ENCODE data around the gene MYRIP. TPM values are rescaled to one million over a fixed set of nuclear protein-coding genes. Genes with fewer than 3 reads are reported as not detected.

MYRIP gene
- polyA plus RNA-seq, 1 of the 3 experiments (the other 2 are of a cell fraction) = 1.2 TPM

DNA sequence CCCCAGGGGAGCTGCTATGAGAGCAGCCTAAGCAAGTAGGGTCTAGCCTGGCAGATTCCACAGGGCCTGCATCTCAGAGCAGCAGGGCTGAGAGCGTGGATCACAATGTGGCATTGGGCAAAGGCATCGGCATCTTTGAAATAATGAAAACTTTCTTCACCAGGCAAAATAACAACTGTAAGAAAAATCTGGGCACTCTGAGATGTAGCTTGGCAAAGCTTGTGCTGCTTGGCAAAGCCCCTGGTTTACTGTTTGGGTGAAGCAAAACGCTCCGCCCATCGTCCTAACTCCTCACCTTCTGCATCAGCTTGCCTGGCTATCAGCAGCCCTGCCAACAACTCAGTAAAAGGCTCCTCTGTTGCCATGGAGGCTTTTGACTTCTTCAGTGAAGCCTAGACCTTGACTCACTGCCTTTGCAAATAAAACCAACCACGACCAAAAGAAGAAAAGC, 287.3 kb downstream of the MYRIP start:
- Histone ChIP-seq H3K9ac (no peak overlapping the region), H3K4me1 (ENCODE audit: control insufficient read depth in 1 of 2, insufficient read depth in 2 of 2, low read depth in 1 of 2, low read length in 1 of 2) (peaks cover 0 to 7% of the 10 kb centered on the region in 2 experiments; a peak in 2 of 4 replicates), H3K9me3 (peaks cover 8% of the 10 kb centered on the region; the same call in 1 of the 2 replicates), H3F3A (replicated peaks; ENCODE audit: insufficient read depth) (no peaks in the 10 kb centered on the region), H3K4me3 (ENCODE audit: low read depth in 2 of 2, low read length in 1 of 2) (no peak overlapping the region; a peak in 1 of 4 replicates), H3K27ac (ENCODE audit: low read depth in 2 of 2, low read length in 1 of 2) (peak overlapping the region in 1 of 2 experiments; percentile 34; a peak in 1 of 4 replicates), H2AFZ (ENCODE audit: low read depth) (no peak overlapping the region; the same call in 1 of the 2 replicates), H3K4me2 (peak overlapping the region; percentile 17; the same call in 1 of the 2 replicates), H3K36me3 (replicated peaks in 1 of 2; ENCODE audit: control insufficient read depth in 1 of 2, insufficient read depth in 2 of 2, low read length in 1 of 2) (no peaks in the 10 kb centered on the region), H4K20me1 (ENCODE audit: insufficient read depth) (no peaks in the 10 kb centered on the region), H3K27me3 (ENCODE audit: insufficient read depth) (no peaks in the 10 kb centered on the region), H3K9me2 (no peaks in the 10 kb centered on the region), H3K79me2 (ENCODE audit: insufficient read depth) (no peaks in the 10 kb centered on the region)
- WGBS (ENCODE audit: low lambda C conversion rate) = 75% methylated on average over 6 of the region's 6 CpGs
- POLR2A ChIA-PET = no interaction called here
- CTCF ChIA-PET = no interaction called here
- no peak for DNase-seq
- no peak for TF ChIP-seq ELF1 (IDR thresholded peaks at IDR 0.05)
- TF ChIP-seq EP300 (IDR thresholded peaks at IDR 0.05; ENCODE audit: borderline replicate concordance in 1 of 2, low read depth in 1 of 2, low read length in 1 of 2) = no peak
- TF ChIP-seq YY1 (IDR thresholded peaks at IDR 0.05; ENCODE audit: low read depth) = no peak
- TF ChIP-seq JUND (IDR thresholded peaks at IDR 0.05) = no peak
- no peak for TF ChIP-seq SMC3 (IDR thresholded peaks at IDR 0.05; ENCODE audit: low read depth, low read length)
- no peak for TF ChIP-seq FOXM1 (IDR thresholded peaks at IDR 0.05; ENCODE audit: low read depth)
- TF ChIP-seq, protein P1, sequence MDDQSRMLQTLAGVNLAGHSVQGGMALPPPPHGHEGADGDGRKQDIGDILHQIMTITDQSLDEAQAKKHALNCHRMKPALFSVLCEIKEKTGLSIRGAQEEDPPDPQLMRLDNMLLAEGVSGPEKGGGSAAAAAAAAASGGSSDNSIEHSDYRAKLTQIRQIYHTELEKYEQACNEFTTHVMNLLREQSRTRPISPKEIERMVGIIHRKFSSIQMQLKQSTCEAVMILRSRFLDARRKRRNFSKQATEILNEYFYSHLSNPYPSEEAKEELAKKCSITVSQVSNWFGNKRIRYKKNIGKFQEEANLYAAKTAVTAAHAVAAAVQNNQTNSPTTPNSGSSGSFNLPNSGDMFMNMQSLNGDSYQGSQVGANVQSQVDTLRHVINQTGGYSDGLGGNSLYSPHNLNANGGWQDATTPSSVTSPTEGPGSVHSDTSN (IDR thresholded peaks at IDR 0.05) = no peak
- TF ChIP-seq, protein P2, sequence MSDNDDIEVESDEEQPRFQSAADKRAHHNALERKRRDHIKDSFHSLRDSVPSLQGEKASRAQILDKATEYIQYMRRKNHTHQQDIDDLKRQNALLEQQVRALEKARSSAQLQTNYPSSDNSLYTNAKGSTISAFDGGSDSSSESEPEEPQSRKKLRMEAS (IDR thresholded peaks at IDR 0.05; ENCODE audit: low read depth) = no peak
- no peak for TF ChIP-seq GATA2 (CRISPR knock-in tag; IDR thresholded peaks at IDR 0.05)
- no peak for TF ChIP-seq RXRA (IDR thresholded peaks at IDR 0.05; ENCODE audit: borderline replicate concordance, low read depth)
- TF ChIP-seq NFIC (IDR thresholded peaks at IDR 0.05; ENCODE audit: borderline replicate concordance) = no peak
- TF ChIP-seq MXI1 (IDR thresholded peaks at IDR 0.05; ENCODE audit: low read depth, low read length) = no peak
- TF ChIP-seq, protein P3, sequence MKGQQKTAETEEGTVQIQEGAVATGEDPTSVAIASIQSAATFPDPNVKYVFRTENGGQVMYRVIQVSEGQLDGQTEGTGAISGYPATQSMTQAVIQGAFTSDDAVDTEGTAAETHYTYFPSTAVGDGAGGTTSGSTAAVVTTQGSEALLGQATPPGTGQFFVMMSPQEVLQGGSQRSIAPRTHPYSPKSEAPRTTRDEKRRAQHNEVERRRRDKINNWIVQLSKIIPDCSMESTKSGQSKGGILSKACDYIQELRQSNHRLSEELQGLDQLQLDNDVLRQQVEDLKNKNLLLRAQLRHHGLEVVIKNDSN (IDR thresholded peaks at IDR 0.05; ENCODE audit: borderline replicate concordance, low read depth) = no peak

DNA sequence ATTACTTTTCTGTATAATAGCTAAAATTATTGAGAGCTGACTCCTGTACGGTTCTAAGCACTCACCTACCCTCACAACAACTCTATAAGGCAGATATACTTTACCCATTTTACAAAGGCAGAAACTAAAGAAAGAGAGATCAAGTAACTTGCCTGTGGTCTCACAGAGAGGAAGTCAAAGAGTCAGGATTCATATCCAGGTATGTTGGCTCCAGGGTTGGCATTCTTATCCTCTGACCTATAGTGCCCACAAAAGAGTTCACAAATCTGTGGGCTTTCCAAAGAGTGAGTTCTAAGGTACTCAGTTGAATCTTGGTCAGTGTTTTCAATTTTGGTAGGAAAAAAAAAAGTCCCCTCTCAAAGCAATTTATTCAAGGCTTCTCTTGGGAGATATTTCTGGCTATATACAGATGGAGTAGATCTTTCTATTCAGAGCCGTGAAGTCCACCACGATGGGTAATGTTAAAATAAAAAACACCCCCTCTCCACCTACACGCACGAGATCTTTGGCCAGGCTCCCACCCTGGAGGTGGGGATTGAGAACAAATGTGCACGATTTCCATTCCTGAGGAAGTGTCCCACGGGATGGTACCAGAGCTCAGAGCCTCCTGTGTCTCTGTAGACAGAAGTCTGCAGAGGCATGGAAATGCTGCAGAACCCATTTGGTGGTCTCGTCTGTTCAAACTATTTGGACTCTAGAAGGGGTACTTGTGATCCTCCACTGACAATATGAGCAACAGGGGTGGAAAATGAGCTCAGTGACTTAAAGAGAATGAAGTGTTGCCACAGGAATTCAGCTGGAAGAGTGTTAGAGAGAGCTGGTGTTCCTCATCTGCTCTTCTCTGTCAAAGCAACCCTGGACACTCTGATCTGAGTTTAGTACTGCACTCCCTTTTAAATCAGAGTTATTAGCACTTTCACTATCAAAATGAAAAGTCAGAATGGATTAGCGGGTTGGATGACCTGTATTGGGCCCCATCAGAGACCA, 288.0 kb downstream of the MYRIP start:
- 54% methylated on average over 9 of the region's 9 CpGs for WGBS (ENCODE audit: low lambda C conversion rate)
- Histone ChIP-seq H3K79me2 (ENCODE audit: insufficient read depth) (no peaks in the 10 kb centered on the region), H3K9ac (no peak overlapping the region), H3K4me2 (peak overlapping the region; percentile 17; the same call in 1 of the 2 replicates), H3K9me3 (peaks cover 8% of the 10 kb centered on the region; the same call in 1 of the 2 replicates), H3K4me3 (ENCODE audit: low read depth in 2 of 2, low read length in 1 of 2) (no peak overlapping the region), H3K9me2 (no peaks in the 10 kb centered on the region), H4K20me1 (ENCODE audit: insufficient read depth) (no peaks in the 10 kb centered on the region), H3K4me1 (ENCODE audit: control insufficient read depth in 1 of 2, insufficient read depth in 2 of 2, low read depth in 1 of 2, low read length in 1 of 2) (peaks cover 0 to 7% of the 10 kb centered on the region in 2 experiments; a peak in 2 of 4 replicates), H3K36me3 (replicated peaks in 1 of 2; ENCODE audit: control insufficient read depth in 1 of 2, insufficient read depth in 2 of 2, low read length in 1 of 2) (no peaks in the 10 kb centered on the region), H3K27ac (ENCODE audit: low read depth in 2 of 2, low read length in 1 of 2) (peak overlapping the region in 1 of 2 experiments; percentile 34; a peak in 1 of 4 replicates), H3K27me3 (ENCODE audit: insufficient read depth) (no peaks in the 10 kb centered on the region), H3F3A (replicated peaks; ENCODE audit: insufficient read depth) (no peaks in the 10 kb centered on the region), H2AFZ (ENCODE audit: low read depth) (no peak overlapping the region; the same call in 1 of the 2 replicates)
- ChIA-PET CTCF (no interaction called here), POLR2A (no interaction called here)
- no peak for DNase-seq
- TF ChIP-seq CHD2 (IDR thresholded peaks at IDR 0.05; ENCODE audit: low read length, partially characterized antibody) (no peak), RFX5 (IDR thresholded peaks at IDR 0.05; ENCODE audit: low read length) (no peak), FOSL2 (IDR thresholded peaks at IDR 0.05; ENCODE audit: borderline replicate concordance, low read depth) (no peak), RCOR1 (IDR thresholded peaks at IDR 0.05; ENCODE audit: low read length) (no peak), GABPA (IDR thresholded peaks at IDR 0.05; ENCODE audit: low read depth) (no peak), GATA2 (CRISPR knock-in tag; IDR thresholded peaks at IDR 0.05) (no peak), ELF1 (IDR thresholded peaks at IDR 0.05) (no peak)
- TF ChIP-seq, protein P4, sequence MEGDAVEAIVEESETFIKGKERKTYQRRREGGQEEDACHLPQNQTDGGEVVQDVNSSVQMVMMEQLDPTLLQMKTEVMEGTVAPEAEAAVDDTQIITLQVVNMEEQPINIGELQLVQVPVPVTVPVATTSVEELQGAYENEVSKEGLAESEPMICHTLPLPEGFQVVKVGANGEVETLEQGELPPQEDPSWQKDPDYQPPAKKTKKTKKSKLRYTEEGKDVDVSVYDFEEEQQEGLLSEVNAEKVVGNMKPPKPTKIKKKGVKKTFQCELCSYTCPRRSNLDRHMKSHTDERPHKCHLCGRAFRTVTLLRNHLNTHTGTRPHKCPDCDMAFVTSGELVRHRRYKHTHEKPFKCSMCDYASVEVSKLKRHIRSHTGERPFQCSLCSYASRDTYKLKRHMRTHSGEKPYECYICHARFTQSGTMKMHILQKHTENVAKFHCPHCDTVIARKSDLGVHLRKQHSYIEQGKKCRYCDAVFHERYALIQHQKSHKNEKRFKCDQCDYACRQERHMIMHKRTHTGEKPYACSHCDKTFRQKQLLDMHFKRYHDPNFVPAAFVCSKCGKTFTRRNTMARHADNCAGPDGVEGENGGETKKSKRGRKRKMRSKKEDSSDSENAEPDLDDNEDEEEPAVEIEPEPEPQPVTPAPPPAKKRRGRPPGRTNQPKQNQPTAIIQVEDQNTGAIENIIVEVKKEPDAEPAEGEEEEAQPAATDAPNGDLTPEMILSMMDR (IDR thresholded peaks at IDR 0.05) = no peak
- TF ChIP-seq, protein P5, sequence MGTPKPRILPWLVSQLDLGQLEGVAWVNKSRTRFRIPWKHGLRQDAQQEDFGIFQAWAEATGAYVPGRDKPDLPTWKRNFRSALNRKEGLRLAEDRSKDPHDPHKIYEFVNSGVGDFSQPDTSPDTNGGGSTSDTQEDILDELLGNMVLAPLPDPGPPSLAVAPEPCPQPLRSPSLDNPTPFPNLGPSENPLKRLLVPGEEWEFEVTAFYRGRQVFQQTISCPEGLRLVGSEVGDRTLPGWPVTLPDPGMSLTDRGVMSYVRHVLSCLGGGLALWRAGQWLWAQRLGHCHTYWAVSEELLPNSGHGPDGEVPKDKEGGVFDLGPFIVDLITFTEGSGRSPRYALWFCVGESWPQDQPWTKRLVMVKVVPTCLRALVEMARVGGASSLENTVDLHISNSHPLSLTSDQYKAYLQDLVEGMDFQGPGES (IDR thresholded peaks at IDR 0.05; ENCODE audit: low read depth, low read length) = no peak
- TF ChIP-seq, protein P6, sequence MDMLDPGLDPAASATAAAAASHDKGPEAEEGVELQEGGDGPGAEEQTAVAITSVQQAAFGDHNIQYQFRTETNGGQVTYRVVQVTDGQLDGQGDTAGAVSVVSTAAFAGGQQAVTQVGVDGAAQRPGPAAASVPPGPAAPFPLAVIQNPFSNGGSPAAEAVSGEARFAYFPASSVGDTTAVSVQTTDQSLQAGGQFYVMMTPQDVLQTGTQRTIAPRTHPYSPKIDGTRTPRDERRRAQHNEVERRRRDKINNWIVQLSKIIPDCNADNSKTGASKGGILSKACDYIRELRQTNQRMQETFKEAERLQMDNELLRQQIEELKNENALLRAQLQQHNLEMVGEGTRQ (IDR thresholded peaks at IDR 0.05; ENCODE audit: borderline replicate concordance, low read depth, low read length) = no peak

Measured in SK-N-SH (cell line).